NOMO-1 (cell line): ENCODE data around the gene TRAIP.
"Not testable (repeated sequence)": the region's sequence is repeated elsewhere in the genome, so short reads cannot be mapped to it uniquely, and the experiment has no call there.

Source experiments
- DNase-seq, 2 experiments: peaks; one replicate each; lab custom pipeline; 2025; ENCODE audit not compliant: unreplicated experiment in 2 of 2; lab: John Stamatoyannopoulos, UW

Gene TRAIP

GRCh38 chr3:49831341-49831740, 25.0 kb downstream of the TRAIP start:
- no peak for DNase-seq

GRCh38 chr3:49826016-49826415, 30.3 kb downstream of the TRAIP start:
- DNase-seq, result no peak

- not testable (repeated sequence) for DNase-seq
Measured at GRCh38 chr3:49823131-49823530, 33.2 kb downstream of the TRAIP start.

GRCh38 chr3:49813497-49814174, 42.7 kb downstream of the TRAIP start, which contains the start of gene UBA7:
UBA7 (minus strand) TSS chr3:49813953; CDS start chr3:49813787, 166 bp downstream.
- DNase-seq, result peak; percentile 61 to 88

- no peak for DNase-seq
Measured at GRCh38 chr3:49812916-49813496, 43.4 kb downstream of the TRAIP start.

- no peak for DNase-seq
Measured at GRCh38 chr3:49807431-49808114, 48.8 kb downstream of the TRAIP start.

GRCh38 chr3:49806850-49807249, 49.5 kb downstream of the TRAIP start:
- DNase-seq, result no peak

GRCh38 chr3:49805897-49806701, 50.3 kb downstream of the TRAIP start:
- peak; percentile 58 to 75 for DNase-seq

- peak; percentile 59 to 86 for DNase-seq
Measured at GRCh38 chr3:49805367-49805782, 51.0 kb downstream of the TRAIP start.

GRCh38 chr3:49804141-49805041, 52.0 kb downstream of the TRAIP start:
- DNase-seq, result no peak

- DNase-seq, result peak; percentile 57 to 75
Measured at GRCh38 chr3:49803465-49804140, 52.8 kb downstream of the TRAIP start.

- DNase-seq, result peak; percentile 79 to 89
Measured at GRCh38 chr3:49802719-49803464, 53.5 kb downstream of the TRAIP start, which contains the start of gene INKA1. INKA1 (plus strand) TSS chr3:49803261; CDS start chr3:49803393, 132 bp downstream.

- DNase-seq, result no peak
Measured at GRCh38 chr3:49801160-49801559, 55.2 kb downstream of the TRAIP start.

GRCh38 chr3:49799761-49800160, 56.6 kb downstream of the TRAIP start, which contains the start of gene CDHR4:
CDHR4 (minus strand) TSS chr3:49799873; CDS start chr3:49799812, 61 bp downstream.
- DNase-seq, result peak in 1 of 2 experiments; percentile 2

GRCh38 chr3:49799105-49799504, 57.3 kb downstream of the TRAIP start:
- no peak for DNase-seq

GRCh38 chr3:49794926-49795905, 61.1 kb downstream of the TRAIP start:
- DNase-seq, result no peak

GRCh38 chr3:49794431-49794830, 61.9 kb downstream of the TRAIP start:
- DNase-seq, result no peak
